Measurements from ENCODE around the gene NSUN2.

- TF ChIP-seq CTCF (IDR thresholded peaks at IDR 0.05) (no peak), POLR2A (IDR thresholded peaks at IDR 0.05) (no peak)
Measured at GRCh38 chr5:6585168-6585567, 47.7 kb downstream of the NSUN2 start.
